Thoracic aorta (tissue), 2 donors: ENCODE data around the gene ARHGEF16. TPM values are rescaled to one million over a fixed set of nuclear protein-coding genes. Genes with fewer than 3 reads are reported as not detected.

Experiments
- ATAC-seq: fragments of 150-250 bp; one replicate; pipeline ENCODE4 v1.8.0; 2017; ENCODE audit warnings: low read depth; ENCODE audit not compliant: insufficient number of reproducible peaks, low FRiP score
- DNase-seq: peaks from one replicate; pipeline ENCODE4 v3.0.0-alpha.2; 2020; ENCODE audit warnings: low spot score
- H3K27ac ChIP-seq, 2 donors: fragments of 200-600 bp; sonication (generic); 1 replicate in 1 of 2; 2 replicates in 1 of 2; pipeline ENCODE4 v1.5.1; 2016; ENCODE audit warnings: mild to moderate bottlenecking in 2 of 2, moderate library complexity in 2 of 2
- H3K27me3 ChIP-seq: fragments of 200-600 bp; sonication (generic); replicated peaks from 2 replicates; pipeline ENCODE4 v1.6.0; 2016; ENCODE audit warnings: mild to moderate bottlenecking; ENCODE audit not compliant: insufficient read depth
- H3K36me3 ChIP-seq: fragments of 200-600 bp; sonication (generic); one replicate; pipeline ENCODE4 v1.5.1; 2016
- H3K4me1 ChIP-seq, 2 donors: fragments of 200-600 bp; sonication (generic); 1 replicate in 1 of 2; 2 replicates in 1 of 2; pipeline versions ENCODE4 v1.5.1 to v1.6.0; 2016; ENCODE audit warnings: low read depth in 2 of 2, mild to moderate bottlenecking in 1 of 2; ENCODE audit not compliant: control insufficient read depth in 1 of 2
- H3K4me3 ChIP-seq: fragments of 200-600 bp; sonication (generic); 2 replicates; pipeline ENCODE4 v1.5.1; 2016; ENCODE audit warnings: mild to moderate bottlenecking
- H3K9me3 ChIP-seq: fragments of 200-600 bp; sonication (generic); 2 replicates; pipeline ENCODE4 v1.5.1; 2016
- CTCF ChIP-seq: fragments of 200-600 bp; sonication (generic); IDR thresholded peaks from one replicate; pipeline ENCODE4 v1.5.1; 2019; ENCODE audit warnings: antibody characterized with exemption
- total RNA-seq, 2 donors: library from RNA; depleted of rRNA; stranded (reverse); fragments of >200 nt; gene quantifications; one replicate each; pipeline versions ENCODE4 v1.1.0 to v1.2.3, GENCODE V29; 2016

The ARHGEF16 gene
- total RNA-seq, 2 donors from 2014 or later = 1.6 to 2.4 TPM

GRCh38 chr1:3505161-3505560, 50.7 kb downstream of the ARHGEF16 start:
- peak overlapping the region; percentile 68 to 81 for H3K27ac ChIP-seq
- no peaks in the 10 kb centered on the region for H3K9me3 ChIP-seq
- peaks cover 50% of the 10 kb centered on the region for H3K36me3 ChIP-seq
- peaks cover 13 to 32% of the 10 kb centered on the region in 2 donors for H3K4me1 ChIP-seq
- no peaks in the 10 kb centered on the region for H3K27me3 ChIP-seq
- ATAC-seq (no peak), DNase-seq (no peak)
- TF ChIP-seq CTCF = no peak
- H3K4me3 ChIP-seq = no peak overlapping the region

- H3K27me3 ChIP-seq = no peaks in the 10 kb centered on the region
- no peak for TF ChIP-seq CTCF
- H3K4me3 ChIP-seq = no peak overlapping the region
- peaks cover 13 to 36% of the 10 kb centered on the region in 2 donors for H3K4me1 ChIP-seq
- H3K36me3 ChIP-seq = peaks cover 43% of the 10 kb centered on the region
- ATAC-seq (no peak), DNase-seq (no peak)
- no peaks in the 10 kb centered on the region for H3K9me3 ChIP-seq
- no peak overlapping the region for H3K27ac ChIP-seq
Observed at GRCh38 chr1:3506041-3506440, 51.6 kb downstream of the ARHGEF16 start.

GRCh38 chr1:3506943-3507342, 52.5 kb downstream of the ARHGEF16 start:
- DNase-seq (no peak), ATAC-seq (no peak)
- H3K9me3 ChIP-seq = no peaks in the 10 kb centered on the region
- H3K4me1 ChIP-seq = peaks cover 13 to 36% of the 10 kb centered on the region in 2 donors
- TF ChIP-seq CTCF = no peak
- no peaks in the 10 kb centered on the region for H3K27me3 ChIP-seq
- H3K27ac ChIP-seq = no peak overlapping the region
- no peak overlapping the region for H3K4me3 ChIP-seq
- H3K36me3 ChIP-seq = peaks cover 43% of the 10 kb centered on the region

GRCh38 chr1:3507636-3508275, 53.3 kb downstream of the ARHGEF16 start:
- ATAC-seq (no peak), DNase-seq (no peak)
- no peaks in the 10 kb centered on the region for H3K9me3 ChIP-seq
- no peak overlapping the region for H3K27ac ChIP-seq
- H3K36me3 ChIP-seq = peaks cover 38% of the 10 kb centered on the region
- no peak for TF ChIP-seq CTCF
- no peak overlapping the region for H3K4me3 ChIP-seq
- no peaks in the 10 kb centered on the region for H3K27me3 ChIP-seq
- peaks cover 13 to 36% of the 10 kb centered on the region in 2 donors for H3K4me1 ChIP-seq

GRCh38 chr1:3508757-3509415, 54.4 kb downstream of the ARHGEF16 start:
- H3K36me3 ChIP-seq = peaks cover 32% of the 10 kb centered on the region
- H3K4me3 ChIP-seq = no peak overlapping the region
- ATAC-seq = no peak
- TF ChIP-seq CTCF = no peak
- H3K27ac ChIP-seq = no peak overlapping the region
- no peaks in the 10 kb centered on the region for H3K27me3 ChIP-seq
- DNase-seq = no peak
- no peaks in the 10 kb centered on the region for H3K9me3 ChIP-seq
- peaks cover 10 to 26% of the 10 kb centered on the region in 2 donors for H3K4me1 ChIP-seq
